ENCODE results near the gene ITGBL1. TPM values are rescaled to one million over a fixed set of nuclear protein-coding genes. Genes with fewer than 3 reads are reported as not detected.
A peak's percentile ranks its signal among the peaks of the same experiment; 100 is the strongest.

Gene ITGBL1
- total RNA-seq, 4 donors from 2014 or later: 0.61 to 6.7 (median 5.0) TPM

GRCh38 chr13:101700598-101700997 is 248.1 kb downstream of the ITGBL1 start:
- peak in 1 of 2 donors; percentile 24 for DNase-seq
- H3K36me3 ChIP-seq: no peaks in the 10 kb centered on the region
- no peaks in the 10 kb centered on the region for H3K9me3 ChIP-seq
- no peak for TF ChIP-seq POLR2A (IDR thresholded peaks at IDR 0.05)
- no peak for TF ChIP-seq CTCF (IDR thresholded peaks at IDR 0.05 in 4 of 5, conservative IDR thresholded peaks at IDR 0.05 in 1 of 5)
- intact Hi-C loops (cut with DNase I; ENCODE audit: low total_unique reads): no loop called here
- peak overlapping the region in 3 of 4 donors; percentile 47 to 63 (median 56) for H3K27ac ChIP-seq
- H3K4me3 ChIP-seq: no peak overlapping the region
- no peaks in the 10 kb centered on the region for H3K27me3 ChIP-seq
- peak; percentile 72 to 75 for ATAC-seq
- in situ Hi-C loops (cut with MboI; ENCODE audit: low sequenced_read_pairs in 4 of 4): no loop called here
- H3K4me1 ChIP-seq: no peaks in the 10 kb centered on the region

- Histone ChIP-seq H3K9me3 (no peaks in the 10 kb centered on the region), H3K4me1 (no peaks in the 10 kb centered on the region), H3K27ac (no peak overlapping the region), H3K36me3 (no peaks in the 10 kb centered on the region), H3K27me3 (no peaks in the 10 kb centered on the region), H3K4me3 (no peak overlapping the region)
- in situ Hi-C loops (cut with MboI; ENCODE audit: low sequenced_read_pairs in 4 of 4): no loop called here
- no peak for ATAC-seq
- TF ChIP-seq CTCF (IDR thresholded peaks at IDR 0.05 in 4 of 5, conservative IDR thresholded peaks at IDR 0.05 in 1 of 5): no peak
- no peak for TF ChIP-seq POLR2A (IDR thresholded peaks at IDR 0.05)
- intact Hi-C loops (cut with DNase I; ENCODE audit: low total_unique reads): no loop called here
- DNase-seq: no peak
These were observed 250.6 kb downstream of the ITGBL1 start for GRCh38 chr13:101703081-101703480.

- Histone ChIP-seq H3K36me3 (no peaks in the 10 kb centered on the region), H3K9me3 (no peaks in the 10 kb centered on the region), H3K27me3 (no peaks in the 10 kb centered on the region), H3K4me1 (no peaks in the 10 kb centered on the region), H3K27ac (no peak overlapping the region), H3K4me3 (no peak overlapping the region)
- intact Hi-C loops (cut with DNase I; ENCODE audit: low total_unique reads) (no loop called here), in situ Hi-C loops (cut with MboI; ENCODE audit: low sequenced_read_pairs in 4 of 4) (no loop called here)
- ATAC-seq (no peak), DNase-seq (no peak)
- no peak for TF ChIP-seq CTCF (IDR thresholded peaks at IDR 0.05 in 4 of 5, conservative IDR thresholded peaks at IDR 0.05 in 1 of 5)
- no peak for TF ChIP-seq POLR2A (IDR thresholded peaks at IDR 0.05)
These were observed 251.4 kb downstream of the ITGBL1 start for GRCh38 chr13:101703838-101704237.

GRCh38 chr13:101706651-101707050 is 254.2 kb downstream of the ITGBL1 start:
- peak in 1 of 2 donors; percentile 23 for DNase-seq

More at GRCh38 chr13:101706651-101707050, 254.2 kb downstream of the ITGBL1 start:
- intact Hi-C loops (cut with DNase I; ENCODE audit: low total_unique reads): no loop called here
- peak in 1 of 2 donors; percentile 41 for ATAC-seq
- Histone ChIP-seq H3K4me3 (no peak overlapping the region), H3K36me3 (no peaks in the 10 kb centered on the region), H3K27ac (no peak overlapping the region), H3K4me1 (no peaks in the 10 kb centered on the region), H3K9me3 (no peaks in the 10 kb centered on the region), H3K27me3 (no peaks in the 10 kb centered on the region)
- in situ Hi-C loops (cut with MboI; ENCODE audit: low sequenced_read_pairs in 4 of 4): no loop called here
- TF ChIP-seq POLR2A (IDR thresholded peaks at IDR 0.05) (no peak), CTCF (IDR thresholded peaks at IDR 0.05 in 4 of 5, conservative IDR thresholded peaks at IDR 0.05 in 1 of 5) (no peak)
